ENCODE measurements around the gene MRPL52.

The MRPL52 gene

GRCh38 chr14:22813145-22813544, 16.5 kb upstream of the MRPL52 start:
- no peak for TF ChIP-seq ZFX (IDR thresholded peaks at IDR 0.05; ENCODE audit: borderline replicate concordance)
- TF ChIP-seq CTCF (IDR thresholded peaks at IDR 0.05), result no peak
- no peak overlapping the region for H3K27ac ChIP-seq

- TF ChIP-seq CTCF (IDR thresholded peaks at IDR 0.05), result no peak
- no peak for TF ChIP-seq ZFX (IDR thresholded peaks at IDR 0.05; ENCODE audit: borderline replicate concordance)
- H3K27ac ChIP-seq, result no peak overlapping the region
Measured at GRCh38 chr14:22814373-22814772, 15.3 kb upstream of the MRPL52 start.

DNA sequence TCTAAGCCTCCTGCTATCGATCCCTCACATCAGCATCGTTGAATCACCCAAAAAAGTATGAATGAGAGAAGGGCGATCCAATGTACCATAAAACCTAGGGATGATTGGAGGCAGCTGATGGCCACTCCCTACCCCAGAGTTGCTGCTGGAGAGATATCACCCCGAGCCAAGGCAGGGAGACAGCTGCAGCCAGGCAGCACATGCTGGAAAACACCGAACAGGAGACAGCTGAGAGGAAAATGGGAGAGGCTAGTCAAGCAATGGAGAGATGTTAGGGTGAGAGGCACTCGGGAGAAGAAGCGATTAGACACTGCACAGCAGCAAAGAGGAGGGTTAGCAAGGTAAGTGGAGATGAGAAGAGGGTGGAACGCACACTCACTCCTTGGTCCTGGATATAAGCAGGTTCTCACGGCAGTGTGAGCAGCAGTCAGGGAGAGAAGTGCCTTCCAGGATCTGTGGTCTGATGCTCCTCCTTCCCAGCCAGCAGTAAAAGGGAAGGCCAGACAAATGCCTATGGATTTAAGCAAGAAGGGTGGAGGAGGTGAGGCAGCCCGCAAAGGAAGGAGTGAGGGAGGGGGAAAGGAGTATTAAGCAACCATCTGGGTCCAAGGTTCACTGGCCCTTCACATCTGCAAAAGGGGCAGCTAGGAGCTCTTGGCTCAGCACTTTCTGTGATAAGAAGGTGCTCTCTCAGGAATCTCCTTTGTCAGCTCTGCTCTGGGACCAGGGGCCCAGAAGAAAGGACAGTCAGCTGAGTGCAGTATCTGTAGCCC, 14.6 kb upstream of the MRPL52 start, which contains the start of gene SLC7A7:
Gene SLC7A7, minus strand, starts transcription at position 495 of the 773 bp plus-strand sequence. CDS start 2,037 bp downstream, outside the sequence.
- H3K27ac ChIP-seq, result no peak within 1 kb of the TSS
- no peak for TF ChIP-seq ZFX (IDR thresholded peaks at IDR 0.05; ENCODE audit: borderline replicate concordance)

DNA sequence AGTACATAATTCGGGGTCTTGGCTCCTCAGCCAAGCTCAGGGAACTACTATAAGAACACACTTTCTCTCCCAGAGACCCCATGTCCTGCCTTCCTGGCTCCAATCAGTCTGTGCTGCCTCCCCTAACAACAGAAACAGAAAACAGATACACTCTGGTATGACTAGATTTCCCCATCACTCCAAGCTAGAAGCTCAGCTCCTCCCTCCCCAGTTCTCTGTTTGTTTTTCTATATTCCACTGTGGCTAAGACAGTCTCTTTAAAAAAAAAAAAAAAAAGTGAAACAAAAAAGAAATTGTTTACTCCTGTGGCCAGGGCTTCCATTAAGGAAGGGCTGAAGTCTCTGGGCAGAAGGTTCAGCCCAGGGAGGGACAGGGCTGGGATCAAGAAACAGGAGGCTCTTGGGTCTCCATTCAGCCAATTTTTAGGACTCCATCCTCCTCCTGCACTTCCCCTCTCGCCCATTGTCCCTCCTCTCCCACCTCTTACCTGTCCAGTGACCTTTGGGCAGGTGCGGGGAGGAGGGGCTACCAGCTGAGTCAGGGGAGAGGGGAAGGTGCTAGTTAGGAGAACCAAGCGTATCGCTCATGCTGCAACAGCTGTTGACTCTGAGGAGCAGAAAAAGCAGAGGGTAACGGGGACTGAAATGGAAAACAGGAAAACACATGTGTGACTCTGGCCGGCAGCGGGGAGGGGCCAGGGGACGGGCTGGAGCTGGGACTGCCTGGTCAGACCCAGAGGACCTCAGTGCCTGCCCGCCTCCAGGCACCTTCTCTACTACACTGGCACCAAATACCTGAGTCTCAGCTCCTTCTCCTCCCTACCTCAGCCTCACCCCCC, 10.3 kb upstream of the MRPL52 start:
- no peak overlapping the region for H3K27ac ChIP-seq
- no peak for TF ChIP-seq CTCF (IDR thresholded peaks at IDR 0.05)
- TF ChIP-seq ZFX (IDR thresholded peaks at IDR 0.05; ENCODE audit: borderline replicate concordance), result no peak

GRCh38 chr14:22820731-22821130, 9.0 kb upstream of the MRPL52 start:
- H3K27ac ChIP-seq, result no peak overlapping the region
- TF ChIP-seq CTCF (IDR thresholded peaks at IDR 0.05), result no peak
- TF ChIP-seq ZFX (IDR thresholded peaks at IDR 0.05; ENCODE audit: borderline replicate concordance), result no peak

- H3K27ac ChIP-seq, result no peak overlapping the region
- TF ChIP-seq ZFX (IDR thresholded peaks at IDR 0.05; ENCODE audit: borderline replicate concordance), result no peak
- no peak for TF ChIP-seq CTCF (IDR thresholded peaks at IDR 0.05)
Measured at GRCh38 chr14:22821193-22822015, 8.3 kb upstream of the MRPL52 start.

DNA sequence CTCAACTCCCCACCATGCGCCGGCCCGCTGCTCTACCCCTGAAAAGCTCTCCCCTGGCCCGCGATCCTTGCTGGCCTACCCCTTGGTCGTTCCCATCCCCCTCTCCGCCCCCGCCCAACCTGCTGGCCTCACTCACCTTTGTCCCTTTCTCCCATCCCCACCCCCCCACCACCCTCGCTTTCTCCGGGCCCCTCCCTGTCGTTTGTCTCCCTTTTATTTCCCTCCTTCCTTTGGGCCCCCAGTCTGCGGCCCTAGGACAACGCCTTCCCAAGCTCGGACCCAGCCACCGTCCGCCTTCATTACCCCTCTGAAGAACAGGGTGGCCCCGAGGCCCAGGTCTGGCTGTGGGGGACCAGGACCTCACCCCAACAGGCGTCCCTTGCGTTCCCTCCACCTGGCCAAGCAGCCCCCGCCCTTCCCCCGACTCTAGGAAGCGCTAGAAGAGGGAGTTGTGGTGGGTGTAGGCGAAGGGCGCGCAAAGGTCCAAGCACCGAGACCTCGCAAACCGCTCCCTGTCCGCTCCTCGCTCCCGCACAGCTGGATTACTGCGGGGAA, 7.6 kb upstream of the MRPL52 start:
- H3K27ac ChIP-seq, result no peak overlapping the region
- TF ChIP-seq CTCF (IDR thresholded peaks at IDR 0.05), result no peak
- TF ChIP-seq ZFX (IDR thresholded peaks at IDR 0.05; ENCODE audit: borderline replicate concordance), result no peak
